ENCODE results near the gene ZC3H12A.

DNA sequence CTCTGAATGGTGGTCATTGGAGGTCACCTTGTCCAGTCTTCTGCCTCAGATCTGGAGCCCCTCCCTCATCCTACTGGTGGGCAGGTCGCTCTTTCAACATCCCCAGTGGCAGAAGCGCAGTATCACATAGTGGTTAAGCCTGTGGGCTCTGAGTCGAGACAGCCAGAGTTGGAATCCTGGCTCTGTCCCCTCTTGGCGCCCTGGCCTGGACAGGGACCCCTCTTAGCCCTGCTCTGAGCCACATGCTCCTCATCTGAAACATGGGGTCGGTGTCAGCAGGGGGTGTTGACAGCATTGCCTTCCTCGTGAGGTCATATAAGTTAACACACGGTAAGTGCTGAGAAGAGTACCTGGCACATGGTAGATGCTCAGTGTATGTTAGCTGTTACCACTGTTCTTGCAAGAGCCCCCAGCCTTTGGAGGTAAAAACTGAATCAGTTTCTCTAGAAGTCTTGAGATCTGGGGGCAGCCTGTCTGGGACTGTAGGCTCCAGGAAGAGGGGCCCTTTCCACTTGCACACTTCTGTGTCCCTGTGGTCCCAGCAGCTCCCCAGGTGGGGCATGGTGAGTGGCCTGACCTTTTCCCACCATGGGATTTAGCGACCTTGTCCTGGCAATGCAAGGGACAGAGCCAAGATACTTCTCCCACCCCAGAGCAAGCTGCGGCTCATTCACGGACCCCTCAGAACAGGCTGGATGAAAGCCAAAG lies 6.4 kb downstream of the ZC3H12A start:
- TF ChIP-seq CTCF (IDR thresholded peaks at IDR 0.05) (no peak), POLR2A (IDR thresholded peaks at IDR 0.05) (no peak), POLR2AphosphoS5 (IDR thresholded peaks at IDR 0.05) (no peak), EP300 (IDR thresholded peaks at IDR 0.05) (no peak)
